ENCODE data around the gene PMP22.
"Not testable (repeated sequence)": the region's sequence is repeated elsewhere in the genome, so short reads cannot be mapped to it uniquely, and the experiment has no call there.

The PMP22 gene

DNA sequence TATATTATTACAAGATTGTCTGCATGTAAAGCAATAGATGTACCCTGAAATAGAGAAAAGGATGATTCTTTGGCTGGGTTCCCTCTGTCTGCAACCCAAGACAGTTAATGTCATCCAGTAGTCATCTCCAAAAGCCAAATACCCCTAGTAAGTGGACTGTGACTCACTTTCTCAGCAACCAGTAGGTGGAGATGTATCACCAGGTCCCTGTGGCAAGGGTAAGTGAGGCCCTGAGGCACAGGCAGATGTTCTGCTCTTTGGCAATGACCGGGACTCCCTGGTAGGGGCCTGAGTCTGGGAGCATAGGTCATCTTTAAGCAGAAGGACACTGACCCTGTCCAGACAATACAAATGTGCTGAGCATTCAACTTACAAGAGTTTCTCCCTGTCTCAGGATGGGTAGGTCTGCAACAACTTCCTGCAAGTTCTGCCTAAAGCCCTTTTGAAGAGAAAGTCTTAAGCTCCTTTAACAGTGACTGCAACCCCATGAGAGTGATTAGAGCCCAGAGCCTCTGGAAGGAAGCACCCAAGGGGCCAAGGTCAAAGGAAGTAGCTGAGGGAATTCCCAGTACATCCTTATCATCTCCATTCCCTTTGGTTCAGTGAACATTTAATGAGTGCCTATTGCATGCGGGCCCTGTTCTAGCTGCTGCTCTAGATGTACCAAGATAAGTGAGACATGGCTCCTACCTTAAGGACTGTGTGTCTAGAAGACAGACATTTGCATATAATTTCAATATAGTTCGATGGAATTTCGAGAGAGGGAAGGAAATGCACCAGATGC is 31.9 kb downstream of the PMP22 start:
- DNase-seq (ENCODE audit: low spot score), result no peak
- Histone ChIP-seq H3K4me3 (ENCODE audit: severe bottlenecking) (no peak overlapping the region), H3K27ac (ENCODE audit: poor library complexity, severe bottlenecking) (no peak overlapping the region), H3K36me3 (ENCODE audit: low read depth) (no peaks in the 10 kb centered on the region), H3K9me3 (ENCODE audit: severe bottlenecking) (no peaks in the 10 kb centered on the region), H3K27me3 (ENCODE audit: insufficient read depth, poor library complexity, severe bottlenecking) (no peaks in the 10 kb centered on the region), H3K4me1 (ENCODE audit: insufficient read depth, poor library complexity, severe bottlenecking) (no peaks in the 10 kb centered on the region)
- ATAC-seq (ENCODE audit: low read depth), result peak; percentile 66
- TF ChIP-seq, protein P1, sequence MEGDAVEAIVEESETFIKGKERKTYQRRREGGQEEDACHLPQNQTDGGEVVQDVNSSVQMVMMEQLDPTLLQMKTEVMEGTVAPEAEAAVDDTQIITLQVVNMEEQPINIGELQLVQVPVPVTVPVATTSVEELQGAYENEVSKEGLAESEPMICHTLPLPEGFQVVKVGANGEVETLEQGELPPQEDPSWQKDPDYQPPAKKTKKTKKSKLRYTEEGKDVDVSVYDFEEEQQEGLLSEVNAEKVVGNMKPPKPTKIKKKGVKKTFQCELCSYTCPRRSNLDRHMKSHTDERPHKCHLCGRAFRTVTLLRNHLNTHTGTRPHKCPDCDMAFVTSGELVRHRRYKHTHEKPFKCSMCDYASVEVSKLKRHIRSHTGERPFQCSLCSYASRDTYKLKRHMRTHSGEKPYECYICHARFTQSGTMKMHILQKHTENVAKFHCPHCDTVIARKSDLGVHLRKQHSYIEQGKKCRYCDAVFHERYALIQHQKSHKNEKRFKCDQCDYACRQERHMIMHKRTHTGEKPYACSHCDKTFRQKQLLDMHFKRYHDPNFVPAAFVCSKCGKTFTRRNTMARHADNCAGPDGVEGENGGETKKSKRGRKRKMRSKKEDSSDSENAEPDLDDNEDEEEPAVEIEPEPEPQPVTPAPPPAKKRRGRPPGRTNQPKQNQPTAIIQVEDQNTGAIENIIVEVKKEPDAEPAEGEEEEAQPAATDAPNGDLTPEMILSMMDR (IDR thresholded peaks at IDR 0.05; ENCODE audit: poor library complexity, severe bottlenecking), result peak; percentile 22

DNA sequence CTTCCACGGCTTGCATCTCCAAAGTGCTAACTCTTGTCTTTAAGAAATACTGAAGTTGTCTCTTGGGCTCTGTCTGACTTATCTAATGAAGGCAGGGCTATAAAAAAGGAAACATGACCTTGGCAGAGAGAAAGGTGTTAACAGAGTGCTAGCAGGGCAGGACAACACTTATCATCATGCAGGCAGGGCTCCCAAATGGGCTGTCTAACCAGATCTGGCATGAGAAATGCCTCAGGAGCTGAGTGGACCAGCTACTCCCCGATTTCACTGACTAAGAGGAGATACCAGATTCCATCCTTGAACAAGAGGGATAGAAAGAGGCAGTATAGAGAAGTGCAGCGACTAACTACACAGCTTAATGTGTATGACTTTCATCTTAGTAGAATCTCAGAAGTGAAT is 32.6 kb downstream of the PMP22 start:
- no peaks in the 10 kb centered on the region for H3K36me3 ChIP-seq (ENCODE audit: low read depth)
- TF ChIP-seq, protein P1 (IDR thresholded peaks at IDR 0.05; ENCODE audit: poor library complexity, severe bottlenecking), result no peak
- H3K4me1 ChIP-seq (ENCODE audit: insufficient read depth, poor library complexity, severe bottlenecking), result no peaks in the 10 kb centered on the region
- H3K4me3 ChIP-seq (ENCODE audit: severe bottlenecking), result no peak overlapping the region
- no peaks in the 10 kb centered on the region for H3K9me3 ChIP-seq (ENCODE audit: severe bottlenecking)
- no peaks in the 10 kb centered on the region for H3K27me3 ChIP-seq (ENCODE audit: insufficient read depth, poor library complexity, severe bottlenecking)
- ATAC-seq (ENCODE audit: low read depth) (no peak), DNase-seq (ENCODE audit: low spot score) (no peak)
- no peak overlapping the region for H3K27ac ChIP-seq (ENCODE audit: poor library complexity, severe bottlenecking)

DNA sequence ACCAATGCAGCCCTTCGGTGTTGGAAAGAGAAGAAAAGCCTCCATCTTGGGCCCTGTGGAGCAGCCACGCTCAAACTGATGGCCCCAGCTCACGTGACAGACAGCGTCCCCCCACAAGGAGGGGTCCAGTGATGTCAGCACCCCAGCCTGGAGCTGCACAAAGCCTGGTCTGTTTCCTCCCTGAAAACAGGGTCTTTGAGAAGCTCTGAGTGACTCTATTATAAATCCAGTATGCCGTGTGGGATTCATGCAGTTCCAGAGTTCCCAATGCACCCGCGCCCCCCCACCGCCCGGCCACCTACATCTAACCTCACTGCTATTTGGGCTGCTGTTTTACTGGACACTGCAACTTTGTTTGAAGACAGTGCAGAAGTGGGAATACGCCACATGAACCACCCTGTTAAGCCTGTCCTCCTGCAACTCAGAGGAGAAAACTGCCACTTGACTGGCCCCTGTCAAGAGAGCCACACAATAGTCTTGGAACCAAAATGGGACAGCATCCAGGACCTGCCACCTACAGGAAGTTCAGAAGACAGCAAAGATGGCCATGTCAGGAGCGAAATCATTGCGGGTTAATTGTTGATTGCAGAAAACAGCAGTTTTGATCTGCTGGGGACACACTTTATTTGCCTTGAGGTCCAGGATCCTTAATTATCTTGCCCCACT is 33.1 kb downstream of the PMP22 start:
- TF ChIP-seq, protein P1 (IDR thresholded peaks at IDR 0.05; ENCODE audit: poor library complexity, severe bottlenecking), result no peak
- Histone ChIP-seq H3K4me1 (ENCODE audit: insufficient read depth, poor library complexity, severe bottlenecking) (no peaks in the 10 kb centered on the region), H3K36me3 (ENCODE audit: low read depth) (no peaks in the 10 kb centered on the region), H3K4me3 (ENCODE audit: severe bottlenecking) (no peak overlapping the region), H3K9me3 (ENCODE audit: severe bottlenecking) (no peaks in the 10 kb centered on the region), H3K27me3 (ENCODE audit: insufficient read depth, poor library complexity, severe bottlenecking) (no peaks in the 10 kb centered on the region), H3K27ac (ENCODE audit: poor library complexity, severe bottlenecking) (no peak overlapping the region)
- no peak for DNase-seq (ENCODE audit: low spot score)
- no peak for ATAC-seq (ENCODE audit: low read depth)

DNA sequence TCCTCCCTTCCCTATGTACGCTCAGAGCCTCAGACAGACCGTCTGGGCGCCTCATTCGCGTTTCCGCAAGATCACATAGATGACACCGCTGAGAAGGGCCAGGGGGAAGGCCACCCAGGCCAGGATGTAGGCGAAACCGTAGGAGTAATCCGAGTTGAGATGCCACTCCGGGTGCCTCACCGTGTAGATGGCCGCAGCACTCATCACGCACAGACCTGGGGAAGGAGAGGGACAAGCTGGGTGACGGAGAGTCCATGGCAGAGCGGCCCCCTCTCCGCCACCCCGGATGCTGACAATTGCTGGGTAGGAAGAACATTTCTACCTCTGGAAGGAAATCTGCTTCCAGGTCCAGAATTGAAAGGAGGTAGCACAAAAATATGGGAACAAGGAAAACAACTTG is 34.3 kb downstream of the PMP22 start:
- ATAC-seq (ENCODE audit: low read depth), result no peak
- Histone ChIP-seq H3K27ac (ENCODE audit: poor library complexity, severe bottlenecking) (no peak overlapping the region), H3K27me3 (ENCODE audit: insufficient read depth, poor library complexity, severe bottlenecking) (no peaks in the 10 kb centered on the region), H3K9me3 (ENCODE audit: severe bottlenecking) (no peaks in the 10 kb centered on the region), H3K36me3 (ENCODE audit: low read depth) (no peaks in the 10 kb centered on the region), H3K4me3 (ENCODE audit: severe bottlenecking) (no peak overlapping the region), H3K4me1 (ENCODE audit: insufficient read depth, poor library complexity, severe bottlenecking) (no peaks in the 10 kb centered on the region)
- TF ChIP-seq, protein P1 (IDR thresholded peaks at IDR 0.05; ENCODE audit: poor library complexity, severe bottlenecking), result no peak
- no peak for DNase-seq (ENCODE audit: low spot score)

DNA sequence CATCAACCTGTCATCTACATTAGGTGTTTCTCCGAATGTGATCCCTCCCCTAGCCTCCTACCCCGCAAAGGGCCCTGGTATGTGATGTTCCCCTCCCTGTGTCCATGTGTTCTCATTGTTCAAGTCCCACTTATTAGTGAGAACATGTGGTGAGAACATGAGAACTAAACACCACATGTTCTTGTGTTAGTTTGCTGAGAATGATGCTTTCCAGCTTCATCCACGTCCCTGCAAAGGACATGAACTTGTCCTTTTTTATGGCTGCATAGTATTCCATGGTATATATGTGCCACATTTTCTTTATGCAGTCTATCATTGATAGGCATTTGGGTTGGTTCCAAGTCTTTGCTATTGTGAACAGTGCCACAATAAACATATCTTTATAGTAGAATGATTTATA is 43.3 kb downstream of the PMP22 start:
- not testable (repeated sequence) for H3K36me3 ChIP-seq (ENCODE audit: low read depth); H3K4me3 ChIP-seq (ENCODE audit: severe bottlenecking); H3K9me3 ChIP-seq (ENCODE audit: severe bottlenecking); H3K4me1 ChIP-seq (ENCODE audit: insufficient read depth, poor library complexity, severe bottlenecking); H3K27me3 ChIP-seq (ENCODE audit: insufficient read depth, poor library complexity, severe bottlenecking); DNase-seq (ENCODE audit: low spot score); ATAC-seq (ENCODE audit: low read depth); H3K27ac ChIP-seq (ENCODE audit: poor library complexity, severe bottlenecking)
